GM10248 (cell line): ENCODE data around the gene IGFL2.

Experiments used
- CTCF ChIA-PET: fragments of 300-600 bp; sonication (Branson Sonifier 250); formaldehyde crosslinking; extraction: SDS; loops from one replicate; lab custom pipeline; 2021; ENCODE audit warnings: antibody characterized with exemption; lab: Yijun Ruan, JAX
- POLR2A ChIA-PET: fragments of 350-650 bp; sonication (Branson Sonifier 250); formaldehyde crosslinking; extraction: SDS; loops from one replicate; lab custom pipeline; 2020; ENCODE audit warnings: antibody characterized with exemption; lab: Yijun Ruan, JAX
- DNase-seq: peaks from one replicate; pipeline ENCODE4 v3.0.0; 2012; ENCODE audit errors: extremely low spot score
- CTCF ChIP-seq: IDR thresholded peaks from 2 replicates; pipeline ENCODE4 v1.5.1; 2012; ENCODE audit warnings: mild to moderate bottlenecking, low read depth; ENCODE audit errors: extremely low read depth, missing control alignments, control extremely low read depth

IGFL2 gene

GRCh38 chr19:46112527-46112926 is 35.5 kb upstream of the IGFL2 start:
- no peak for TF ChIP-seq CTCF
- no peak for DNase-seq
- ChIA-PET CTCF (interaction anchor here (1.0 kb wide), 2 partner anchors 16 to 30 kb away, joined by 3 to 4 read pairs; no protein-coding TSS in a partner anchor), POLR2A (no interaction called here)

DNA sequence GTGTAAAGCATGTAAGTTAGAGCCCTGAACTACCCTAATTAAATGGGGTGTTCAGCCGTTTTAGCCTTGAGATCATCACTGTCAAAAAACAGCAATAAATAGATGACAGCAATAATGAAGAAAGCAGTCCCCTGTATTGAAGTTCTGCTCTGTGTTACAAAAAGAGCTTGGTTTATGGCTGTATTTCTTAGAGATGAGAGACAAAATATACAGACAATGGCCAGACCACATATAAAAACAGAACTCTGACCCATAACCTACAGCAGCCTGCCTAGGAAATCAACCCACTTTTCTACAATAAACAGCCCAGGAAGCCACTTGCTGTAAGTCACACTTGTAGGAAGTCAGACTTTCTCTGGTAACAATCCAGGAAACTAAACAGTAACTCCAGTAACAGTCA is 34.3 kb upstream of the IGFL2 start:
- POLR2A ChIA-PET, result no interaction called here
- DNase-seq, result no peak
- CTCF ChIA-PET, result interaction anchor here (1.0 kb wide), 1 partner anchor 32 kb away, joined by 3 read pairs; no protein-coding TSS in a partner anchor
- no peak for TF ChIP-seq CTCF

GRCh38 chr19:46115396-46116106 is 32.5 kb upstream of the IGFL2 start:
- no peak for TF ChIP-seq CTCF
- peak; percentile 74 for DNase-seq
- CTCF ChIA-PET, result interaction anchor here (2.7 kb wide), 1 partner anchor 11 kb away, joined by 14 read pairs; no protein-coding TSS in a partner anchor
- POLR2A ChIA-PET, result no interaction called here

DNA sequence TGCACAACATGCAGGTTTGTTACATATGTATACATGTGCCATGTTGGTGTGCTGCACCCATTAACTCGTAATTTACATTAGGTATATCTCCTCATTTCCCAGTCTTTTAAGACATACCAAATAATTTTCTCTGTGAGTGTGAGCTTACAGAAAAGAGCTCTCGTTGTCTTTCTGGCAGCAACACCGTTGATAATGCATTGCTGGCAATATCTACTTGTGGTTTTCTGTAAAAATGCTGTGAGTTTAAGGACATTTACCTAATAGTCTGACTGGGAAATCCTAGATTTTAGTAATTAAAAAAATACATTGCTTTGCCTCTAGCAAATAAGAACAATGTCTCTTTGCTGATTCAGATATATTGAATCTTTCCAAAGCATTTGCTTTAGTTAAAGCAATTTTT is 31.9 kb upstream of the IGFL2 start:
- ChIA-PET CTCF (interaction anchor here (1.5 to 2.7 kb wide), 2 partner anchors 10 to 18 kb away, joined by 4 to 14 read pairs; no protein-coding TSS in a partner anchor), POLR2A (no interaction called here)
- DNase-seq, result no peak
- TF ChIP-seq CTCF, result no peak

DNA sequence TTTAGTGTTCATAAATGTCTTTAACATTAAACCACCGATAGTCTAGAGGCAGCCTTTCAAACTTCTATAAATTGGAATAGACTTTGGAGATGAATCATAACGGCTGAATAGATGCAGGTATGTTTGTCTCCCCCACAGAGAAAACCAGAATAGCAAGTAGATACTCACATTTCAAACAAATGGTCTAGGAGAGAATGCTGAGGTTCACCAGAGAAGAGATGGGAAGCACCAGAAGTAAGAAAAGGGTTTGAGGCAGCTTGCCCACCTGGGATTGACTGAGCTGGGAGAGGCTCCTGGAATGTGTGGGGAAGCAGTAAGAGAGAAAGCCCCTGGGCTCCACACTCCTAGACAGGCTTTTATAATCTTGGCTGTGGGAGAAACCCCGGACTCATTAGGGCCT is 29.9 kb upstream of the IGFL2 start:
- POLR2A ChIA-PET, result no interaction called here
- no peak for TF ChIP-seq CTCF
- CTCF ChIA-PET, result interaction anchor here (1.6 kb wide), 1 partner anchor 13 kb away, joined by 6 read pairs; no protein-coding TSS in a partner anchor
- no peak for DNase-seq

GRCh38 chr19:46124638-46125115 is 23.4 kb upstream of the IGFL2 start, which contains the start of gene IGFL3:
TSS of gene IGFL3 (minus strand) at chr19:46124688. CDS start at chr19:46124649, 39 bp downstream.
- no peak for DNase-seq
- no peak for TF ChIP-seq CTCF
- ChIA-PET POLR2A (no interaction called here), CTCF (no interaction called here)
